GM21529 (cell line): ENCODE results near the gene MRM1.
"Not testable (repeated sequence)": the region's sequence is repeated elsewhere in the genome, so short reads cannot be mapped to it uniquely, and the experiment has no call there.

Experiments
- ATAC-seq: cut with Tn5 transposase; IDR thresholded peaks from one replicate; pipeline ENCODE4 v1.9.1; 2021; ENCODE audit not compliant: unreplicated experiment

Gene MRM1

GRCh38 chr17:36600465-36600864 lies 918 bp upstream of the MRM1 start:
- no peak for ATAC-seq

DNA sequence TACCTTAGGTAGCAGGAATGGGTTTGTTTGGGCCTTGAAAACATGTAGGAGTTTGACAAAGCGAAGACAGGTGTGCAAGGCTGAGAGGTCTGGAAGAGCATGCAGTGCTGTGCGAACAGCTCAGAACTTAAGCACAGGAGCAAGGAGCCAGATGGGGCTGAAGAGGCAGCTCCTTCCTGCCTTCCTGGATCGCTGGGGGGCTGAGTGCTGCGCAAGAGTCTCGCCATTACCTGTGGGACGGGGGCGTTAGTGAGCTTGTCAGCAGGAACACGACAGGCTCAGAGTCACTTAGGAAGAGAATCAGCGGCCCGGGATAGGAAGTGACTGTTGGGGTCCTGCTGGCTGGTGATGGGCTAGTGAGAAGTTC lies 464 bp upstream of the MRM1 start:
- ATAC-seq: peak; percentile 23

DNA sequence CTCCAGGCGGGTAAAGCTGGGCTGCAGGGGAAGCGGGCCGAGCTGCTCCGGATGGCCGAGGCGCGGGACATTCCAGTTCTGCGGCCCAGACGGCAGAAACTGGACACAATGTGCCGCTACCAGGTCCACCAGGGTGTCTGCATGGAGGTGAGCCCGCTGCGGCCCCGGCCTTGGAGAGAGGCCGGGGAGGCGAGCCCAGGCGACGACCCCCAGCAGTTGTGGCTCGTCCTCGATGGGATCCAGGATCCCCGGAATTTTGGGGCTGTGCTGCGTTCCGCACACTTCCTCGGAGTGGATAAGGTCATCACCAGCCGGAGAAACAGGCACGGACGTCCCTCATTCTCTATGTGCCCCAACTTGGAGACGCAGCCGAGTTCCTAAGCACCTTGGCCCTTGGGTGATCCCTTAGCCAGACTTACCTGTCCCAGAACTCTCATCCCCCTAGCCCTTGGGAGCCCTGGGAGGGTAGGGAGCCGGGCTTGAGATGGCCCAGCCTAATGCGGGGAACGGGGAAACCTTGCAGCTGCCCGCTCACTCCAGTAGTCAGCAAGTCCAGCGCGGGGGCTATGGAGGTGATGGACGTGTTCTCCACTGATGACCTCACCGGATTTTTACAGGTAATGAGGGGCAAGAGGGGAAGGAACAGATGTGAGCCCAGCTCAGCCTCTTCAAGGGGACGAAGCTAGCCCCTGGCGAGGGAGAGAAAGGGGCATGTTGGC lies 806 bp downstream of the MRM1 start:
- no peak for ATAC-seq

GRCh38 chr17:36602924-36603384 lies 1.6 kb downstream of the MRM1 start:
- ATAC-seq: no peak

DNA sequence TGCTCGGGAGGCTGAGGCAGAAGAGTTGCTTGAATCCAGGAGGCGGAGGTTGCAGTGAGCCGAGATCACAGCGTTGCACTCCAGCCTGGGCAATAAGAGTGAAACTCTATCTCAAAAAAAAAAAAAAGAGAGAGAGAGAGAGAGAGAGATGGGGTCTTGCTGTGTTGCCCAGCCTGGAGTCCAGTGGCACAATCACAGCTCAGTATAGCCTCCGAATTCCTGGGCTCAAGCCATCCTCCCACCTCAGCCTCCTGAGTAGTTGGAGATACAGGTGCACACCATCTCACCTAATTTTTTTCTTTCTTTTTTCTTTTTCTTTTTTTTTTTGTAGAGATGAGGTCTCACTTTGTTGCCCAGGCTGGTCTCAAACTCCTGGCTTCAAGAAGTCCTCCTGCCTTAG lies 3.6 kb downstream of the MRM1 start:
- not testable (repeated sequence) for ATAC-seq

GRCh38 chr17:36608280-36608679 lies 6.9 kb downstream of the MRM1 start:
- ATAC-seq: no peak

DNA sequence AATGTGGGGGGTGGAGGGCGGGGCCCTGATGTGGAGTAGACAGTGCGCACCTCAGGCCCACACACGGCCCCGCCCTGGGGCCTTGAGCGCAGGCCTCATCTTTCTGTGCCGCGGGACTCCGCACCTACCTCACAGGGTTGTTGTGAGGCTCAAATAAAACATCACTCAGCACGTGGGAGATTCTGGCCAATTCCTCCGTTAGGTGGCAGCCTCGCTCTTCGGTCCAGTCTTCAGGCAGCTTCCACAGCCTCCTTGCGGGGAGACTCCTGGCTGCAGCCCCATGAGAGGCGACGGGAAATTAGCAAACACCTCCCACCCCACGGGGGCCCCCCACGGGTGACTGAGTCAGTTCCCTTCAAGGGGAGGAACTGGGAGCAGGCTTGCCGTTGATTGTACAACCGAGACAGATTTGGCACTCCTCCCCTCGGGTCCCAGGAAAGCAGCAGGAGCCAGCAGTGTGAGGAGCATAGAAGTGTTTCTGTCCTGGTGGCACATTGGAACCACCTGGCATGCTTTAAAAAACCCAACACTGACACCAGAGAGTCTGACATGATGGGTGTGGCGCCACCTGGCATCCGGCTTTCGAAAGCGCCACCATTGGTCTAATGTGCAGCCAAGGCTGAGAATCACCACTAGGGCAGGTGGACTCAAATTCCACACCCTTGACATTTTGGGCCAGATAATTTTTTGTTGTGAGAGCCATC lies 7.6 kb downstream of the MRM1 start:
- ATAC-seq: no peak

DNA sequence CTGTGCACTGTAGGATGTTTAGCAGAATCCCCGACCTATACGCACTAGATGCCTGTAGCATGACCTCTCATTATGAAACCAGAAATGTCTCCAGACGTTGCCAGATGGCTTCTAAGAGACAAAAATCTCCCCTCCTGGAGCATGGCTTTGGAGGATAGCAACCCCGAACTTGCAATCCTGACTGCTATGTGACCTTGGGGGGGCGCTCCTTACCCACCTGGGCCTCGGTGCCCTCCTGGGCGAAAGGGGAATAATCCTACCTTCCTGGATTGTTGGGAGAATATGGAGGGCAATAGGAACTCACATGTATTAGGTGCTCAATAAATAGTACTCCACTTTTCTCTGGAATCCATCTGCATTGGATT lies 8.1 kb downstream of the MRM1 start:
- ATAC-seq: no peak

GRCh38 chr17:36610474-36610873 lies 9.1 kb downstream of the MRM1 start:
- ATAC-seq: no peak

DNA sequence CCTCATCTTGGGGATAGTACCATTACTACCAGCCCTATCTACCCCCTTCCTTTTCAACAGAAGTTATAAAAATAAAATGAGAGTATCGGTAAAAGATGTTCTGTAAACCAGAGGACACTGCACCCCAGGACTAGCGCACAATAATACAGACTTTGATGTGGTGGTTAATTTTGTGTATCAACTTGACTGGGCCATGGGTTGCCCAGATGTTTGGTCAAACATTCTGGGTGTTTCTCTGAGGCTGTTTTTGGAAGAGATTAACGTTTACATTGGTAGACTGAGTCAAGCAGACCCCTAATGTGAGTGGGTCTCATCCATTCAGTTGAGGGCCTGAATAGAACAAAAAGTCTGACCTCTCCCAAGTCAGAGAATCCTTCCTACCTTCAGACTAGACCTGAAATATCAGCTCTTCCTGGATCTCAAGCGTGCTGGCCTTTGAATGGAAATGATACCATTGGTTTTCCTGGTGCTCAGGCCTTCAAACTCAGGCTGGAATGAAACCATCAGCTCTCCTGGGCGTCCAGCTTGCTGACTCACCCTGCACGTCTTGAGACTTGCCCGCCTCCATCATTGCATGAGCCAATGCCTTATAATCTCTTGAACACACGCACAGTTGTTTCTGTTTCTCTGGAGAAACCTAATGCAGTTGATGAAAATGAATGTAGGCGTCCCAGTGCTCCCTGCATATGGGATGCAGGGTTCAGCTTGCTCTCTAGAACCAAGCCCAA lies 10.1 kb downstream of the MRM1 start:
- no peak for ATAC-seq

DNA sequence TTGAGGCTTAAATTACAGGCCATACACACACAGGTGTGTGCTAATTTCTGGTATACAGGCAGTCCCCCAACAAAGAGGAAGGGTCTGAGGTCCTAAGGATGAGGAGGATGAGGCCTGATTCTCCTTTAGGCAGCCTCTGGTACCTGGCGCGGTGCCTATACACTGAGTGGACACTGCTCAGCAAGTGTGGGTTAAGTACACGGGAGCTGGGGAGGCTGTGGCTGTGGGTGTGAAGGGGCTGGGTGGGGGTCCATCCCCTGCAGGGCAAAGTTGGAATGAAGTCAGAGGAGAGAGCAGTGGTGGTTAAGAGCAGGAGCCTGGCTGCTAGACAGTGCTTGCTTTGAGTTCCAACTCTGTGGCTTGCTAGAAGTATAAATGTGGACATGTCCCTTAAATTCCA lies 10.9 kb downstream of the MRM1 start:
- ATAC-seq: no peak

DNA sequence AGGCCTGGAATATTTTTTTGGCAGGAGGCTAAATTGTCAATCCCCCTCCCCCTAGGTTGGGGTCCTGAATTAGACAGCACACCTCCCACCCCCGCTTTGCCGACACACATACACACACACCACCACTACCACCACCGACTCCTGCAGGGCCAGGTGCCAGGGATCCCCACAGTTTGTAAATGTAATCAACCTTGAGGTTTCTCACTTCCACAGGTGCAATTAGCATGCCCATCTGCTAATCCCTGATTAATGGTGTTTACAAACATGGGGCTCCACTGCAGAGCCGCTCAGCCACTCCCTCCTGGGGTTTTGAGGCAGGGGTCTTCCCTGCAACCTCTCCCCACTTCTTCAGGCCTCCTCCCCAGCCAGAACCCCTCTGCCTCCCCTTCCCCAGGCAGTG lies 11.8 kb downstream of the MRM1 start:
- ATAC-seq: no peak

- no peak for ATAC-seq
These were observed 12.7 kb downstream of the MRM1 start for GRCh38 chr17:36614081-36614480.

DNA sequence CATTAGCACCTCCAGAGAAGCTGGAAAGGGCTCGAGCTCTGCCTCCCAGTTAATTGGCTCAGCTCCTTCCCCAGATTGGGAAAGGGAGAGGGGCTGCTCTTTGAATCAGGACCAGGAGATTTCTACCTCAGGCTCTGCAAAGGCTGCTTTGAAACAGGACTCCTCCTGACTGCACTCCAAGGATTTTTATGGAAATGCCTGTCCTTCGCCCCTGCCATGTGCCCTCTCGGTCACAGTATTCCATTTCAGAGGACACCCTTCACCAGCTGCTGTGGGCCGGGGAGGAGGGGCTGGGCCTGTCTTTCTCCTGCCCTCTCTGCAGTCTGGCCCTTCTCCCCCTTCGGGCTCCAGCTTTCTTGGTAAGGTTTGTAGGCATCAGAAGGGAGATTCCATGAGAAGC lies 13.6 kb downstream of the MRM1 start:
- ATAC-seq: no peak

- no peak for ATAC-seq
These were observed 15.0 kb downstream of the MRM1 start for GRCh38 chr17:36616061-36617029.

DNA sequence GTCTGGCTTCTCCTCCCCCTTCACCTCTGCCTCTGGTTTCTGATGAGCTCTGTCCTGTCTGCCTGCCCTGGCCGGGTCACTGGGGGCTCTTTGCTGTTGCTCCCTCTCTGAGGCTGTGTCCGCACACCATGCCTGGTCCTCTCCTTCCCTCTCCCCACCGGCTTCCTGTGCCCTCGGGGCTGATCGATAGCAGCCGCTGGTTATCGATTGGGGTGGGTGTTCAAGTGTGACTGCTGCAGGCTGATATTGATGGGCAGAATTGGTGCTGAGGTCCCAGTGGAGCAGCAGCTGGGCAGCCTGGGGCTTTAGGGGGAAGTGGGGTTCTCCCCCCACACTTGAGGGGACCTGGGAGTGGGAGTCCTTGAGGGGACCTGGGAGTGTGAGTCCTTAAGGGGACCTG lies 16.4 kb downstream of the MRM1 start:
- no peak for ATAC-seq

- ATAC-seq: no peak
These were observed 21.9 kb downstream of the MRM1 start for GRCh38 chr17:36623281-36623680.

GRCh38 chr17:36625188-36625587 lies 23.8 kb downstream of the MRM1 start:
- ATAC-seq: no peak

- ATAC-seq: no peak
These were observed 25.7 kb downstream of the MRM1 start for GRCh38 chr17:36627101-36627500.

DNA sequence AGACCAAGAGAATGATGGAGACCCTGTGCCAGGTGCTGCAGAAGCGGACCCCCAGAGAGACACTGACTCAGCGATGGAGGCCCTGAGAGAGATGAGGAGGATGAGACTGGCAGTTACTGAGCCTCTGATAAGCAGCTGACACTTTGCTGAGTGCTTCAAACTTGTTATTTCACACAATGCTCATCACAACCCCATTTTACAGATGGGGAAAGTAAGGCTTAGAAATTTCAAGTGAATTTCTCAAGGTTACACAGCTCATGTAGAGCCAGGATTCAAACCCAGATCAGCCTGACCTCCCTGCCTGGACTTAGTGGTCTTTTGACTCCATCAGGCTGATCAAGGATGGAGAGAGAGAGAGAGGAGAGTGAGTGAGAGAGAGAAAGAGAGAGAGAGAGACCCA lies 27.2 kb downstream of the MRM1 start:
- ATAC-seq: no peak

GRCh38 chr17:36629252-36629847 lies 28.0 kb downstream of the MRM1 start:
- peak; percentile 49 for ATAC-seq
